ENCODE results near the gene MRPL20. TPM values are rescaled to one million over a fixed set of nuclear protein-coding genes. Genes with fewer than 3 reads are reported as not detected.
"Not testable (repeated sequence)": the region's sequence is repeated elsewhere in the genome, so short reads cannot be mapped to it uniquely, and the experiment has no call there.

Gene MRPL20
- total RNA-seq, result 138 and 139 TPM in 2 replicates

- intact Hi-C loops (cut with micrococcal nuclease), result loop anchor here (1.0 to 10.0 kb wide), 6 partner anchors 8 to 318 kb away; partner anchors contain the start of genes ATAD3B, AURKAIP1, CCNL2 and CDK11A
Observed at GRCh38 chr1:1406821-1407635, at the start of gene MRPL20. MRPL20 (minus strand) TSS chr1:1407293; CDS start chr1:1407217, 76 bp downstream.

- intact Hi-C loops (cut with micrococcal nuclease), result not testable (repeated sequence)
Observed at GRCh38 chr1:1456683-1457255, 49.7 kb upstream of the MRPL20 start.

- intact Hi-C loops (cut with micrococcal nuclease), result not testable (repeated sequence)
Observed at GRCh38 chr1:1455934-1456333, 48.8 kb upstream of the MRPL20 start.

GRCh38 chr1:1455366-1455884 is 48.3 kb upstream of the MRPL20 start:
- intact Hi-C loops (cut with micrococcal nuclease), result no loop called here

- intact Hi-C loops (cut with micrococcal nuclease), result not testable (repeated sequence)
Observed at GRCh38 chr1:1454286-1455056, 47.4 kb upstream of the MRPL20 start.

GRCh38 chr1:1452882-1453281 is 45.8 kb upstream of the MRPL20 start:
- intact Hi-C loops (cut with micrococcal nuclease), result no loop called here

- intact Hi-C loops (cut with micrococcal nuclease), result not testable (repeated sequence)
Observed at GRCh38 chr1:1452365-1452739, 45.3 kb upstream of the MRPL20 start.

GRCh38 chr1:1451696-1452364 is 44.7 kb upstream of the MRPL20 start:
- intact Hi-C loops (cut with micrococcal nuclease), result no loop called here

- intact Hi-C loops (cut with micrococcal nuclease), result not testable (repeated sequence)
Observed at GRCh38 chr1:1450616-1451015, 43.5 kb upstream of the MRPL20 start.

- intact Hi-C loops (cut with micrococcal nuclease), result no loop called here
Observed at GRCh38 chr1:1449099-1449739, 42.1 kb upstream of the MRPL20 start, which contains the start of gene ATAD3C. ATAD3C (plus strand) TSS chr1:1449689; CDS start chr1:1450684, 995 bp downstream.

GRCh38 chr1:1446631-1447030 is 39.5 kb upstream of the MRPL20 start:
- intact Hi-C loops (cut with micrococcal nuclease), result not testable (repeated sequence)

GRCh38 chr1:1442069-1442770 is 35.1 kb upstream of the MRPL20 start:
- intact Hi-C loops (cut with micrococcal nuclease), result no loop called here

- intact Hi-C loops (cut with micrococcal nuclease), result no loop called here
Observed at GRCh38 chr1:1441002-1441888, 34.2 kb upstream of the MRPL20 start.

- intact Hi-C loops (cut with micrococcal nuclease), result no loop called here
Observed at GRCh38 chr1:1440262-1441001, 33.3 kb upstream of the MRPL20 start.

- intact Hi-C loops (cut with micrococcal nuclease), result no loop called here
Observed at GRCh38 chr1:1439546-1440261, 32.6 kb upstream of the MRPL20 start.

GRCh38 chr1:1438531-1439381 is 31.7 kb upstream of the MRPL20 start:
- intact Hi-C loops (cut with micrococcal nuclease), result no loop called here
